HG03045 (cell line): ENCODE data around the gene SF3B3.

Experiments
- ATAC-seq: cut with Tn5 transposase; IDR thresholded peaks from one replicate; pipeline ENCODE4 v1.9.1; 2021; ENCODE audit warnings: mild to moderate bottlenecking, moderate library complexity; ENCODE audit not compliant: unreplicated experiment

The SF3B3 gene

GRCh38 chr16:70563636-70564035 lies 40.0 kb downstream of the SF3B3 start:
- no peak for ATAC-seq

GRCh38 chr16:70565053-70565452 lies 41.4 kb downstream of the SF3B3 start:
- no peak for ATAC-seq

- ATAC-seq, result no peak
These were observed 45.1 kb downstream of the SF3B3 start for GRCh38 chr16:70568601-70569237.

GRCh38 chr16:70569752-70570151 lies 46.1 kb downstream of the SF3B3 start:
- ATAC-seq, result no peak

- ATAC-seq, result no peak
These were observed 47.5 kb downstream of the SF3B3 start for GRCh38 chr16:70570967-70571570.

- ATAC-seq, result no peak
These were observed 48.0 kb downstream of the SF3B3 start for GRCh38 chr16:70571623-70572022.

- ATAC-seq, result no peak
These were observed 48.7 kb downstream of the SF3B3 start for GRCh38 chr16:70572050-70572925.

GRCh38 chr16:70572926-70573270 lies 49.3 kb downstream of the SF3B3 start:
- no peak for ATAC-seq

GRCh38 chr16:70573451-70574121 lies 50.0 kb downstream of the SF3B3 start:
- no peak for ATAC-seq

- ATAC-seq, result no peak
These were observed 51.1 kb downstream of the SF3B3 start for GRCh38 chr16:70574595-70575271.

- ATAC-seq, result no peak
These were observed 51.8 kb downstream of the SF3B3 start for GRCh38 chr16:70575376-70575775.

GRCh38 chr16:70576431-70577255 lies 53.0 kb downstream of the SF3B3 start:
- peak; percentile 73 for ATAC-seq

- no peak for ATAC-seq
These were observed 53.7 kb downstream of the SF3B3 start for GRCh38 chr16:70577256-70577698.

- no peak for ATAC-seq
These were observed 54.4 kb downstream of the SF3B3 start for GRCh38 chr16:70578035-70578434.

GRCh38 chr16:70579248-70579647 lies 55.6 kb downstream of the SF3B3 start:
- ATAC-seq, result no peak

- ATAC-seq, result no peak
These were observed 56.3 kb downstream of the SF3B3 start for GRCh38 chr16:70579648-70580630.

- no peak for ATAC-seq
These were observed 58.8 kb downstream of the SF3B3 start for GRCh38 chr16:70582280-70582978.

GRCh38 chr16:70586731-70587130 lies 63.1 kb downstream of the SF3B3 start:
- ATAC-seq, result no peak
